ENCODE results near the gene RYR3.

Gene RYR3

DNA sequence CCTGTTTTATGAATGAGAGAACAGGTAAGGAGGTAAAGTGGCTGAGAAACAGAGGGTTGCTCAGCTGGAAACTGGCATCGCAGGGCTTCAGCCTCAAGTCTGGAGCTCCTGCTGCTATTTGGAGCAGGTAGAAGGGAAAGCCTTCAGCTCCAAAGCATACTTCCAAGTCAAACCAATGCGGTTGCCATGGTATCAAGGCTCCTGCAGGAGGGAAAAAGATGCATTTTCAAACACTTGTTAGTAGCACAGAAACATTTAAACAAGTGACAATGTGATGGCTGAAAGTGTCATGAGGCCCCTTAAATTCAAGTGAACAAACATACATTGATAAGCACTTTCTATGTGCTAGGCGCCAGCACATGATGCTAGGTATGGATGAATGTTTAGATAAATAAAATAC, 60.4 kb downstream of the RYR3 start:
- H3K4me1 ChIP-seq (ENCODE audit: control insufficient read depth in 1 of 2, insufficient read depth in 1 of 2, low read depth in 1 of 2, low read length in 1 of 2): no peaks in the 10 kb centered on the region
- TF ChIP-seq, protein P1, sequence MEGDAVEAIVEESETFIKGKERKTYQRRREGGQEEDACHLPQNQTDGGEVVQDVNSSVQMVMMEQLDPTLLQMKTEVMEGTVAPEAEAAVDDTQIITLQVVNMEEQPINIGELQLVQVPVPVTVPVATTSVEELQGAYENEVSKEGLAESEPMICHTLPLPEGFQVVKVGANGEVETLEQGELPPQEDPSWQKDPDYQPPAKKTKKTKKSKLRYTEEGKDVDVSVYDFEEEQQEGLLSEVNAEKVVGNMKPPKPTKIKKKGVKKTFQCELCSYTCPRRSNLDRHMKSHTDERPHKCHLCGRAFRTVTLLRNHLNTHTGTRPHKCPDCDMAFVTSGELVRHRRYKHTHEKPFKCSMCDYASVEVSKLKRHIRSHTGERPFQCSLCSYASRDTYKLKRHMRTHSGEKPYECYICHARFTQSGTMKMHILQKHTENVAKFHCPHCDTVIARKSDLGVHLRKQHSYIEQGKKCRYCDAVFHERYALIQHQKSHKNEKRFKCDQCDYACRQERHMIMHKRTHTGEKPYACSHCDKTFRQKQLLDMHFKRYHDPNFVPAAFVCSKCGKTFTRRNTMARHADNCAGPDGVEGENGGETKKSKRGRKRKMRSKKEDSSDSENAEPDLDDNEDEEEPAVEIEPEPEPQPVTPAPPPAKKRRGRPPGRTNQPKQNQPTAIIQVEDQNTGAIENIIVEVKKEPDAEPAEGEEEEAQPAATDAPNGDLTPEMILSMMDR (IDR thresholded peaks at IDR 0.05): no peak
- no peaks in the 10 kb centered on the region for H3K9me3 ChIP-seq
- H3K4me3 ChIP-seq (ENCODE audit: low read depth in 1 of 2, low read length in 1 of 2): no peak overlapping the region
- H3K27ac ChIP-seq: no peak overlapping the region
- no peaks in the 10 kb centered on the region for H3K36me3 ChIP-seq
- H3K27me3 ChIP-seq: peaks cover 6% of the 10 kb centered on the region

DNA sequence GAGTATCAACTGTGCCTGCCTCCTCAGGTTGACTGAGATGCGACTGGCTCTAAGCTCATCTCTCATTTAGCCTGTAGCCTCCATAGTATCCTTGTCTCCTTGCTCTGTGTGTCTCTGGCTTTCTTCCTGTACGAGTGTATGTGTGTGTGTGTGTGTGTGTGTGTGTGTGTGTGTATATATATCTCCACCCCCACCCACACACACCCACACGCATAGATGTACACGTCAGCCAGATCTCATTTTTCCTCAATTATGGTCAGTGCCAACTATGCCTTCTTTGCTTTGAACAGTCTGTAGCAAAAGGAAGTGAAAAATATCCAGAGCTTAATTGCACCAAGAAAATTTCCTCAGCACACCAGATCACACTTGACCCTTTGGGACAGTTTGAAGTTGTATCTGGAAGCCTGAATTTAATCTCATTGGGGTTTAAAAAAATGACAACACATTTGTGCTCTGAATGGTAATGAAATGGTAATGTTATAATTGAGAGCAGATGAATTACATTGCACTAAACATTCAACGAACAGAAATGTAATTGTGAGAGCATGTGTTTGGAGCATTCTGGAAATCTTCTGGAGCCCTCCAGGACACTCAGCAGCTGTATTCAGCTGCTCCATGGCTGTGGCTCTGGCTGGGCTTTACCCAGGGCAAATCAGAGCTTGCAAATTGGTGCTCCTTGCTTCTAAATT, 63.6 kb downstream of the RYR3 start:
- H3K4me3 ChIP-seq (ENCODE audit: low read depth in 1 of 2, low read length in 1 of 2): no peak overlapping the region
- H3K27me3 ChIP-seq: peaks cover 6% of the 10 kb centered on the region
- no peaks in the 10 kb centered on the region for H3K4me1 ChIP-seq (ENCODE audit: control insufficient read depth in 1 of 2, insufficient read depth in 1 of 2, low read depth in 1 of 2, low read length in 1 of 2)
- no peaks in the 10 kb centered on the region for H3K9me3 ChIP-seq
- H3K27ac ChIP-seq: no peak overlapping the region
- no peaks in the 10 kb centered on the region for H3K36me3 ChIP-seq
- TF ChIP-seq, protein P1 (IDR thresholded peaks at IDR 0.05): no peak

DNA sequence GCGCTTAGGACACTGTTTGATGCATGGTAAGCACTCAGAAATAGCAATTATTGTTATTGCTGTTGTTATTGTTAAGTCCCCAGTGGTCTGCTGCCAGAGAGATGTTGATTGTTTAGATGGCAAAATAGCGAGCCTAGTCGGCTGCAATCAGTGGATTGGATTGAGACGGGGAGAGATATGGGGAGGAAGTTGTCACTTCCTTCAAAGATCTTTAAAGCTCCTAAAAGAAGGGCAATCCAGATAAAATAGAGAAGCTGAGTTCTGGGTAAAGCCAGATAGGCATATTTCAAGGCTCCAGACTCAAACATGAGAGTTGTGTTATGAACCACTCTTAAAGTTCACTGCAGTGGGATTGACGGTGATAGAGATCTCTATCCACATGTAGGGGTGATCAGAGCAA, 64.5 kb downstream of the RYR3 start:
- H3K4me1 ChIP-seq (ENCODE audit: control insufficient read depth in 1 of 2, insufficient read depth in 1 of 2, low read depth in 1 of 2, low read length in 1 of 2): no peaks in the 10 kb centered on the region
- no peaks in the 10 kb centered on the region for H3K9me3 ChIP-seq
- peaks cover 6% of the 10 kb centered on the region for H3K27me3 ChIP-seq
- no peak overlapping the region for H3K4me3 ChIP-seq (ENCODE audit: low read depth in 1 of 2, low read length in 1 of 2)
- TF ChIP-seq, protein P1 (IDR thresholded peaks at IDR 0.05): no peak
- H3K36me3 ChIP-seq: no peaks in the 10 kb centered on the region
- no peak overlapping the region for H3K27ac ChIP-seq

DNA sequence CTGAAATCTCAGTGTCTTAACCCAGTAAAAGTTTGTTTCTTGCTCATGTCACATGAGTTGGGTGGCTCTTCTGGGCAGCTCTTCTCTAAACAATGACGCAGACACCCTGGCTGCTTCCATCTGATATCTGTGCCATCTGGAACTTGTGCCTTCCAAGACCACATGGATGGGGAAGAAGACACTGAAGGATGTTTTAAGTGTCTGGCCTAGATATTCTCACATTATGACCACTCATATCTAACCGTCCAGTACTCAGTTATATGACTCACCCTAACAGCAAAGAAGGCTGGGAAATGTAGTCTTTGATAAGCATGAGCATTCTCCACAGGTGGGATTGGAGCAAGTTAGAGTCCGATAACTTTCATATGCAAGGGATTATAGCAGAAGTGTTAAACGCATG, 66.4 kb downstream of the RYR3 start:
- Histone ChIP-seq H3K4me3 (ENCODE audit: low read depth in 1 of 2, low read length in 1 of 2) (no peak overlapping the region), H3K36me3 (no peaks in the 10 kb centered on the region), H3K27me3 (peaks cover 6% of the 10 kb centered on the region)

DNA sequence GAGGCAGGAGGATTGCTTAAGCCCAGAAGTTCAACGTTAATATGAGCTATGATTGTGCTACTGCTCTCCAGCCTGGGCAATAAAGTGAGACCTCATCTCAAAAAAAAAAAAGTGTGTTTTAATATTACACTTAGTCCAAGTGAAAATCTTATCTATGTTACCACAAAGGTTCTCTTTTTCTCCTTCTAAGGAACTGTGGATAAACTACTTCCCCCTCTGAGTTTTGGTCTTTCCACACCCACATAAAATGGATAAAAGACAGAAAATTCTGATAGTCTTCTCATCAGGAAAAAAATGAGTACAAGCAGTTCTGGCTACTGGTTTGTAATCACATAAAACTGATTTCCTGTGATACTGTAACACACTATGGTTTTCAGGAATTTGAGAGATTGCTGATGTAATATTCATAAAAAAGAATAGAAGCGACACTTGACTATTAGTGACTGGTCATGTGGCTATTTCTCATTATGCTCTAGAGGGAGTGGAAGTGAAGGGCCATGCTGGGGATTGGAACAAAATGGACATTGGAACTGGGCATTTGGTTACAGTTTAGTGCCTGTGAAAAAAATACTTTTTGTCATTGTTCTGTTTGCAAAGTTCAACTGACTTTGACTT, 68.2 kb downstream of the RYR3 start:
- Histone ChIP-seq H3K9me3 (no peaks in the 10 kb centered on the region), H3K4me3 (ENCODE audit: low read depth in 1 of 2, low read length in 1 of 2) (no peak overlapping the region), H3K27ac (no peak overlapping the region), H3K36me3 (no peaks in the 10 kb centered on the region), H3K27me3 (peaks cover 6% of the 10 kb centered on the region), H3K4me1 (ENCODE audit: control insufficient read depth in 1 of 2, insufficient read depth in 1 of 2, low read depth in 1 of 2, low read length in 1 of 2) (no peaks in the 10 kb centered on the region)
- TF ChIP-seq, protein P1 (IDR thresholded peaks at IDR 0.05): no peak

More for the DNA sequence above, 66.4 kb downstream of the RYR3 start:
- Histone ChIP-seq H3K4me1 (ENCODE audit: control insufficient read depth in 1 of 2, insufficient read depth in 1 of 2, low read depth in 1 of 2, low read length in 1 of 2) (no peaks in the 10 kb centered on the region), H3K9me3 (no peaks in the 10 kb centered on the region), H3K27ac (no peak overlapping the region)
- TF ChIP-seq, protein P1 (IDR thresholded peaks at IDR 0.05): no peak

Data from neutrophil (primary cell).